ENCODE measurements around the gene TCF7.

The TCF7 gene

GRCh38 chr5:134093351-134093750 lies 21.1 kb upstream of the TCF7 start:
- Histone ChIP-seq H3K4me2 (ENCODE audit: low read depth, low read length, poor library complexity, severe bottlenecking) (no peak overlapping the region), H3K4me3 (ENCODE audit: insufficient read depth, low read length, poor library complexity, severe bottlenecking) (no peak overlapping the region), H3K27me3 (ENCODE audit: low read length) (no peaks in the 10 kb centered on the region), H3F3A (ENCODE audit: insufficient read depth) (no peaks in the 10 kb centered on the region), H2AFZ (ENCODE audit: low read depth, low read length, severe bottlenecking) (no peak overlapping the region), H3K9me3 (ENCODE audit: insufficient read depth, low read length) (no peaks in the 10 kb centered on the region), H3K9me2 (replicated peaks; ENCODE audit: insufficient read depth, low read length) (no peaks in the 10 kb centered on the region), H3K36me3 (ENCODE audit: low read length) (no peaks in the 10 kb centered on the region), H3K27ac (ENCODE audit: low read depth, low read length) (no peak overlapping the region), H3K9ac (ENCODE audit: low read length) (no peak overlapping the region), H3K79me2 (ENCODE audit: insufficient read depth, low read length) (no peaks in the 10 kb centered on the region), H4K20me1 (ENCODE audit: low read depth, low read length) (no peaks in the 10 kb centered on the region)
- TF ChIP-seq CTCF (IDR thresholded peaks at IDR 0.05; ENCODE audit: insufficient read depth, low read length, poor library complexity, severe bottlenecking) (no peak), EZH2phosphoT487 (conservative IDR thresholded peaks at IDR 0.05; ENCODE audit: low read length) (no peak)

GRCh38 chr5:134095293-134095692 lies 19.2 kb upstream of the TCF7 start:
- no peak overlapping the region for H3K27ac ChIP-seq (ENCODE audit: low read depth, low read length)
- TF ChIP-seq CTCF (IDR thresholded peaks at IDR 0.05; ENCODE audit: insufficient read depth, low read length, poor library complexity, severe bottlenecking), result no peak
- no peak for TF ChIP-seq EZH2phosphoT487 (conservative IDR thresholded peaks at IDR 0.05; ENCODE audit: low read length)
- no peaks in the 10 kb centered on the region for H3K9me2 ChIP-seq (replicated peaks; ENCODE audit: insufficient read depth, low read length)
- H3K9me3 ChIP-seq (ENCODE audit: insufficient read depth, low read length), result no peaks in the 10 kb centered on the region
- no peaks in the 10 kb centered on the region for H3K79me2 ChIP-seq (ENCODE audit: insufficient read depth, low read length)
- H3K27me3 ChIP-seq (ENCODE audit: low read length), result no peaks in the 10 kb centered on the region
- no peaks in the 10 kb centered on the region for H3K36me3 ChIP-seq (ENCODE audit: low read length)
- H3K9ac ChIP-seq (ENCODE audit: low read length), result no peak overlapping the region
- H2AFZ ChIP-seq (ENCODE audit: low read depth, low read length, severe bottlenecking), result no peak overlapping the region
- no peaks in the 10 kb centered on the region for H3F3A ChIP-seq (ENCODE audit: insufficient read depth)
- H3K4me3 ChIP-seq (ENCODE audit: insufficient read depth, low read length, poor library complexity, severe bottlenecking), result no peak overlapping the region
- no peak overlapping the region for H3K4me2 ChIP-seq (ENCODE audit: low read depth, low read length, poor library complexity, severe bottlenecking)
- H4K20me1 ChIP-seq (ENCODE audit: low read depth, low read length), result no peaks in the 10 kb centered on the region

DNA sequence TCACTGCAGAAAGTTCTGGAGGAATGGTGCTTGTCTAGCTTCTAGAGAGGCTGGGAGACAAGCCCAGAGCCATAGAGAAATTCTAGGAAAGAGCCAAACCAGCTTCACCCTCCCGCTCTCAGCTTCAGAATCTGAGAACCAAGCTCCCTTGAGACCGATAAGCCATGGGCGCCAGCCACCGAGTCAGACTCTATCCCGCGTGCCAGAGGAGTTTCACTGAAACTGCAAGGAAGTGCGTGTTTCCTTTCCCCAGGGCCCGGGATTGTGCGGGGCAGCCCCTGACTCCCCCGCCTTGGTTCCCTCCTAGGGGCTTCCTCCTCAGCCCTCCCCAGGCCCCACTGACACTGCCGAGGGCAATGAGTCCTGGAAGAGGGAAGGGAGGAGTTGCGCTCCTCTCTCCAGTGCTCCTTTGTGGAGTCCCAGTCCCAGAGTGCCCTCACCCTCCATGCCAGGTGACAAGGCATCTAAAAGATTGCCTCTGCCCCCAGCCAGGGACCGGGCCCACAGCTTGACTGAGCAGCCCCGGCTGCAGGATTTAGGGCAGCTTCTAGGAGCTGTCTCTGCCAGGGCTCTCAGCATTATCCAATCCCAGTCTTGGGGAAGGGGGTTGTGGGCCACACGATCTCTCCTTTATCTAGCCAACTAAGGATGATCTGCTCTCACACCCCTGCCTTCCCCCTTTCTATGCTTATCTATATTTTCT lies 18.4 kb upstream of the TCF7 start:
- H3K9me3 ChIP-seq (ENCODE audit: insufficient read depth, low read length), result no peaks in the 10 kb centered on the region

More for the DNA sequence above, 18.4 kb upstream of the TCF7 start:
- Histone ChIP-seq H3K36me3 (ENCODE audit: low read length) (no peaks in the 10 kb centered on the region), H3K9me2 (replicated peaks; ENCODE audit: insufficient read depth, low read length) (no peaks in the 10 kb centered on the region), H3K27ac (ENCODE audit: low read depth, low read length) (no peak overlapping the region), H3K9ac (ENCODE audit: low read length) (no peak overlapping the region), H3K4me3 (ENCODE audit: insufficient read depth, low read length, poor library complexity, severe bottlenecking) (no peak overlapping the region), H3F3A (ENCODE audit: insufficient read depth) (no peaks in the 10 kb centered on the region), H4K20me1 (ENCODE audit: low read depth, low read length) (no peaks in the 10 kb centered on the region), H3K4me2 (ENCODE audit: low read depth, low read length, poor library complexity, severe bottlenecking) (no peak overlapping the region), H3K27me3 (ENCODE audit: low read length) (no peaks in the 10 kb centered on the region), H3K79me2 (ENCODE audit: insufficient read depth, low read length) (no peaks in the 10 kb centered on the region), H2AFZ (ENCODE audit: low read depth, low read length, severe bottlenecking) (no peak overlapping the region)
- TF ChIP-seq CTCF (IDR thresholded peaks at IDR 0.05; ENCODE audit: insufficient read depth, low read length, poor library complexity, severe bottlenecking) (no peak), EZH2phosphoT487 (conservative IDR thresholded peaks at IDR 0.05; ENCODE audit: low read length) (no peak)

Measured in SU-DHL-6 (cell line).